ENCODE results near the gene KCNQ1. TPM values are rescaled to one million over a fixed set of nuclear protein-coding genes. Genes with fewer than 3 reads are reported as not detected.

The KCNQ1 gene
- total and polyA plus RNA-seq, 2 of the 13 experiments (the other 11 are each of a cell fraction or from before 2014, with no cell fraction given) = 0.02 to 0.08 TPM

DNA sequence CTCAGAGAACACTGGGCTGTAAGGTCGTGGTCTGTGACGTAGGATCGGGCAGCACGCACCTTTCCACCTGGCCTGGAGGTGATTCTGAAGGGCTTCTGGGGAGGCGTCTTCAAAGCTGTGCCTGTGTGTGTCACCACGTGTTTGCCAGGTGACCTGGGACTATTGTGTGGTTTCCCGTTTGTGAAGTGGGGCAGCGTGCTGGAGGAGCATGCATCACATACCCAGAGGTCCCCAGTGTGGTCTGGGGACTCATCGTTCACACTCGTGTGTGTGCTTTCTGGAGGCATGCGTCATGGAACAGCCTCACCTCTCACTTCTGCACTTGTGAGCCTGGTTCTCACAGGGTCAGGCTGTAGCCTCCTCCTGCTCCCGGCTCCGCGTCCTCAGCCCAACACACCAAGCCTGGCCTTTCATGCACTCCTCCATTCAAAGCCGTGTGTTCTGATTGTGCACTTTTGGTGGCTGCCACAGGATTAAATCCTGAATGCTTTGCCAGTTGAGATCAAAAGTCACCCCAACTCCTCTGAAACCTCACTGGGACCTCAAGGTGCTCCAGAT lies 148.7 kb downstream of the KCNQ1 start:
- intact Hi-C loops (cut with micrococcal nuclease; ENCODE audit: unreplicated experiment) = no loop called here
- TF ChIP-seq, protein P1, sequence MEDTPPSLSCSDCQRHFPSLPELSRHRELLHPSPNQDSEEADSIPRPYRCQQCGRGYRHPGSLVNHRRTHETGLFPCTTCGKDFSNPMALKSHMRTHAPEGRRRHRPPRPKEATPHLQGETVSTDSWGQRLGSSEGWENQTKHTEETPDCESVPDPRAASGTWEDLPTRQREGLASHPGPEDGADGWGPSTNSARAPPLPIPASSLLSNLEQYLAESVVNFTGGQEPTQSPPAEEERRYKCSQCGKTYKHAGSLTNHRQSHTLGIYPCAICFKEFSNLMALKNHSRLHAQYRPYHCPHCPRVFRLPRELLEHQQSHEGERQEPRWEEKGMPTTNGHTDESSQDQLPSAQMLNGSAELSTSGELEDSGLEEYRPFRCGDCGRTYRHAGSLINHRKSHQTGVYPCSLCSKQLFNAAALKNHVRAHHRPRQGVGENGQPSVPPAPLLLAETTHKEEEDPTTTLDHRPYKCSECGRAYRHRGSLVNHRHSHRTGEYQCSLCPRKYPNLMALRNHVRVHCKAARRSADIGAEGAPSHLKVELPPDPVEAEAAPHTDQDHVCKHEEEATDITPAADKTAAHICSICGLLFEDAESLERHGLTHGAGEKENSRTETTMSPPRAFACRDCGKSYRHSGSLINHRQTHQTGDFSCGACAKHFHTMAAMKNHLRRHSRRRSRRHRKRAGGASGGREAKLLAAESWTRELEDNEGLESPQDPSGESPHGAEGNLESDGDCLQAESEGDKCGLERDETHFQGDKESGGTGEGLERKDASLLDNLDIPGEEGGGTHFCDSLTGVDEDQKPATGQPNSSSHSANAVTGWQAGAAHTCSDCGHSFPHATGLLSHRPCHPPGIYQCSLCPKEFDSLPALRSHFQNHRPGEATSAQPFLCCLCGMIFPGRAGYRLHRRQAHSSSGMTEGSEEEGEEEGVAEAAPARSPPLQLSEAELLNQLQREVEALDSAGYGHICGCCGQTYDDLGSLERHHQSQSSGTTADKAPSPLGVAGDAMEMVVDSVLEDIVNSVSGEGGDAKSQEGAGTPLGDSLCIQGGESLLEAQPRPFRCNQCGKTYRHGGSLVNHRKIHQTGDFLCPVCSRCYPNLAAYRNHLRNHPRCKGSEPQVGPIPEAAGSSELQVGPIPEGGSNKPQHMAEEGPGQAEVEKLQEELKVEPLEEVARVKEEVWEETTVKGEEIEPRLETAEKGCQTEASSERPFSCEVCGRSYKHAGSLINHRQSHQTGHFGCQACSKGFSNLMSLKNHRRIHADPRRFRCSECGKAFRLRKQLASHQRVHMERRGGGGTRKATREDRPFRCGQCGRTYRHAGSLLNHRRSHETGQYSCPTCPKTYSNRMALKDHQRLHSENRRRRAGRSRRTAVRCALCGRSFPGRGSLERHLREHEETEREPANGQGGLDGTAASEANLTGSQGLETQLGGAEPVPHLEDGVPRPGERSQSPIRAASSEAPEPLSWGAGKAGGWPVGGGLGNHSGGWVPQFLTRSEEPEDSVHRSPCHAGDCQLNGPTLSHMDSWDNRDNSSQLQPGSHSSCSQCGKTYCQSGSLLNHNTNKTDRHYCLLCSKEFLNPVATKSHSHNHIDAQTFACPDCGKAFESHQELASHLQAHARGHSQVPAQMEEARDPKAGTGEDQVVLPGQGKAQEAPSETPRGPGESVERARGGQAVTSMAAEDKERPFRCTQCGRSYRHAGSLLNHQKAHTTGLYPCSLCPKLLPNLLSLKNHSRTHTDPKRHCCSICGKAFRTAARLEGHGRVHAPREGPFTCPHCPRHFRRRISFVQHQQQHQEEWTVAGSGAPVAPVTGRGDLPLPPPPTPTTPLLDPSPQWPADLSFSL (CRISPR knock-in tag; IDR thresholded peaks at IDR 0.05) = no peak
- TF ChIP-seq CREB1 (IDR thresholded peaks at IDR 0.05) (peak; percentile 25; the same call in 1 of the 2 replicates), CREB1 (CRISPR knock-in tag; IDR thresholded peaks at IDR 0.05) (no peak)
- Histone ChIP-seq H2AFZ (ENCODE audit: low read length) (no peak overlapping the region), H3K4me1 (ENCODE audit: insufficient read depth, low read length) (no peaks in the 10 kb centered on the region), H4K20me1 (ENCODE audit: insufficient read depth, low read length) (peaks cover 6% of the 10 kb centered on the region; the same call in 1 of the 2 replicates), H3K9ac (ENCODE audit: insufficient read depth, low read depth, low read length) (no peak overlapping the region), H3K4me3 (replicated peaks in 1 of 3; ENCODE audit: insufficient read depth in 1 of 3, low read depth in 2 of 3, low read length in 3 of 3) (no peak overlapping the region), H3K27me3 (ENCODE audit: control insufficient read depth in 1 of 2, insufficient read depth in 2 of 2, low read length in 2 of 2) (peaks cover 13 to 61% of the 10 kb centered on the region in 2 experiments; a peak in 4 of 5 replicates), H3K27ac (ENCODE audit: extremely low read length, insufficient read depth, low read length) (no peak overlapping the region), H3K79me2 (ENCODE audit: insufficient read depth, low read length) (no peaks in the 10 kb centered on the region), H3K9me3 (ENCODE audit: low read length) (peaks cover 6% of the 10 kb centered on the region; the same call in 1 of the 2 replicates), H3K36me3 (replicated peaks in 1 of 2; ENCODE audit: control insufficient read depth in 1 of 2, insufficient read depth in 2 of 2, low read length in 2 of 2) (no peaks in the 10 kb centered on the region), H3K4me2 (ENCODE audit: low read depth, low read length) (no peak overlapping the region)
- POLR2A ChIA-PET = no interaction called here
- CTCF ChIA-PET (ENCODE audit: low intra/inter-chr PET ratio, low total read pairs) = no interaction called here
- no TSS peak for BruUV-seq (replicated peaks)
- ATAC-seq (no peak), DNase-seq (ENCODE audit: low spot score) (no peak), FAIRE-seq (no peak)
- WGBS (ENCODE audit: low lambda C conversion rate) = 33% methylated on average over 7 of the region's 15 CpGs
- in situ Hi-C loops (cut with HindIII; ENCODE audit: extremely low pct_ligation_motif_present, low pct_unique_long_range_greater_than_20kb) = no loop called here

Data from HepG2 (cell line).